Liver (tissue), 9 donors: ENCODE results near the gene SLX4IP. TPM values are rescaled to one million over a fixed set of nuclear protein-coding genes. Genes with fewer than 3 reads are reported as not detected.

ENCODE experiments used
- DNase-seq: peaks from one replicate; pipeline ENCODE4 v3.0.0-alpha.2; 2017; ENCODE audit warnings: low spot score
- H3K27ac ChIP-seq, 2 donors: one replicate each; pipeline ENCODE4 v1.7.0; 2013; ENCODE audit warnings: inconsistent platforms in 2 of 2, low read length in 2 of 2, control low read depth in 1 of 2, low read depth in 1 of 2, mild to moderate bottlenecking in 1 of 2
- H3K27me3 ChIP-seq, 4 donors: one replicate each; pipeline versions ENCODE4 v1.6.1 to v1.7.0; 2013; ENCODE audit warnings: low read length in 3 of 4, inconsistent platforms in 1 of 4, mild to moderate bottlenecking in 1 of 4, moderate library complexity in 1 of 4; ENCODE audit not compliant: control insufficient read depth in 4 of 4, insufficient read depth in 4 of 4
- H3K36me3 ChIP-seq, 4 donors: one replicate each; pipeline versions ENCODE4 v1.6.1 to v1.7.0; 2013; ENCODE audit warnings: low read length in 3 of 4, mild to moderate bottlenecking in 3 of 4, low read depth in 1 of 4, moderate library complexity in 1 of 4; ENCODE audit not compliant: control insufficient read depth in 4 of 4, insufficient read depth in 3 of 4
- H3K4me1 ChIP-seq, 4 donors: one replicate each; pipeline versions ENCODE4 v1.6.1 to v1.7.0; 2013; ENCODE audit warnings: low read length in 3 of 4, mild to moderate bottlenecking in 3 of 4, moderate library complexity in 1 of 4; ENCODE audit not compliant: control insufficient read depth in 4 of 4, insufficient read depth in 4 of 4
- H3K4me3 ChIP-seq, 3 donors: one replicate each; pipeline versions ENCODE4 v1.6.1 to v1.7.0; 2013; ENCODE audit warnings: low read length in 3 of 3, control low read depth in 1 of 3, low read depth in 1 of 3, mild to moderate bottlenecking in 1 of 3
- H3K9ac ChIP-seq, 2 donors: one replicate each; pipeline ENCODE4 v1.7.0; 2013; ENCODE audit warnings: low read length in 2 of 2, mild to moderate bottlenecking in 2 of 2, moderate library complexity in 2 of 2, control low read depth in 1 of 2, low read depth in 1 of 2
- H3K9me3 ChIP-seq, 4 donors: one replicate each; pipeline versions ENCODE4 v1.6.1 to v1.7.0; 2013; ENCODE audit warnings: low read length in 3 of 4; ENCODE audit not compliant: control insufficient read depth in 4 of 4
- EGR1 ChIP-seq, 2 donors: IDR thresholded peaks; 2 replicates each; pipeline ENCODE4 v1.6.1; 2016 to 2018; ENCODE audit warnings: antibody characterized with exemption in 2 of 2, low read depth in 2 of 2
- HNF4A ChIP-seq, 2 donors: conservative IDR thresholded peaks; 2 replicates each; pipeline ENCODE4 v1.6.1; 2016; ENCODE audit warnings: antibody characterized with exemption in 2 of 2, mild to moderate bottlenecking in 2 of 2
- HNF4G ChIP-seq: IDR thresholded peaks from 2 replicates; pipeline ENCODE4 v1.6.1; 2016; ENCODE audit warnings: antibody characterized with exemption
- NR2F2 ChIP-seq: IDR thresholded peaks from 2 replicates; pipeline ENCODE4 v1.6.1; 2016; ENCODE audit warnings: antibody characterized with exemption
- SP1 ChIP-seq: IDR thresholded peaks from 2 replicates; pipeline ENCODE4 v1.6.1; 2018; ENCODE audit warnings: antibody characterized with exemption, mild to moderate bottlenecking
- TAF1 ChIP-seq: conservative IDR thresholded peaks from 2 replicates; pipeline ENCODE4 v1.6.1; 2016; ENCODE audit warnings: antibody characterized with exemption, mild to moderate bottlenecking
- YY1 ChIP-seq: IDR thresholded peaks from 2 replicates; pipeline ENCODE4 v1.6.1; 2016; ENCODE audit warnings: antibody characterized with exemption, mild to moderate bottlenecking
- ZBTB33 ChIP-seq: IDR thresholded peaks from 2 replicates; pipeline ENCODE4 v1.6.1; 2016; ENCODE audit warnings: antibody characterized with exemption
- WGBS: extraction: QIAGEN DNeasy Blood & Tissue Kit; methylation state at CpG from one replicate; pipeline ENCODE4 v1.1.7; 2013; 5-methylcytosine and 5-hydroxymethylcytosine counted together
- polyA plus RNA-seq, 2 donors: library from polyadenylated mRNA; stranded (reverse) in 1 of 2; unstranded in 1 of 2; fragments of 200-250 nt in 1 of 2; fragments of >200 nt in 1 of 2; fragmentation: Nextera tagmentation in 1 of 2; extraction: Ambion mirVana in 1 of 2; gene quantifications; one replicate each; pipeline versions ENCODE4 v1.2.1 to v1.2.3, GENCODE V29; 2013 to 2015
- total RNA-seq, 2 donors: library from RNA; depleted of rRNA; stranded (reverse); fragments of >200 nt; gene quantifications; one replicate each; pipeline ENCODE4 v1.2.3, GENCODE V29; 2014
- TF ChIP-seq, protein P1 (sequence below): IDR thresholded peaks from 2 replicates; pipeline ENCODE4 v1.6.1; 2016; ENCODE audit warnings: antibody characterized with exemption
- TF ChIP-seq, protein P2 (sequence below): IDR thresholded peaks from 2 replicates; pipeline ENCODE4 v1.6.1; 2016; ENCODE audit warnings: antibody characterized with exemption, mild to moderate bottlenecking
- TF ChIP-seq, protein P3 (sequence below): IDR thresholded peaks from 2 replicates; pipeline ENCODE4 v1.6.1; 2016; ENCODE audit warnings: antibody characterized with exemption
- donor health status: healthy.
- donor health status: healthy.
- donor health status: healthy.
- donor health status: healthy.
- donor health status: healthy.

The SLX4IP gene
- total and polyA plus RNA-seq, 4 donors: 1.1 to 3.4 (median 2.7) TPM

- Histone ChIP-seq H3K9me3 (no peaks in the 10 kb centered on the region), H3K27ac (no peak overlapping the region), H3K36me3 (peaks cover 0 to 6% (median 0%) of the 10 kb centered on the region in 4 donors), H3K9ac (no peak overlapping the region), H3K4me1 (no peaks in the 10 kb centered on the region), H3K27me3 (no peaks in the 10 kb centered on the region), H3K4me3 (no peak overlapping the region)
- WGBS: 90% methylated on average over 2 of the region's 2 CpGs
- no peak for TF ChIP-seq YY1
- no peak for TF ChIP-seq NR2F2
- no peak for TF ChIP-seq EGR1 (IDR thresholded peaks at IDR 0.05; ENCODE audit: low read depth in 2 of 2)
- no peak for TF ChIP-seq HNF4G
- TF ChIP-seq, protein P1, sequence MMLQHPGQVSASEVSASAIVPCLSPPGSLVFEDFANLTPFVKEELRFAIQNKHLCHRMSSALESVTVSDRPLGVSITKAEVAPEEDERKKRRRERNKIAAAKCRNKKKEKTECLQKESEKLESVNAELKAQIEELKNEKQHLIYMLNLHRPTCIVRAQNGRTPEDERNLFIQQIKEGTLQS: no peak
- TF ChIP-seq ZBTB33: no peak
- no peak for TF ChIP-seq TAF1
- TF ChIP-seq, protein P2, sequence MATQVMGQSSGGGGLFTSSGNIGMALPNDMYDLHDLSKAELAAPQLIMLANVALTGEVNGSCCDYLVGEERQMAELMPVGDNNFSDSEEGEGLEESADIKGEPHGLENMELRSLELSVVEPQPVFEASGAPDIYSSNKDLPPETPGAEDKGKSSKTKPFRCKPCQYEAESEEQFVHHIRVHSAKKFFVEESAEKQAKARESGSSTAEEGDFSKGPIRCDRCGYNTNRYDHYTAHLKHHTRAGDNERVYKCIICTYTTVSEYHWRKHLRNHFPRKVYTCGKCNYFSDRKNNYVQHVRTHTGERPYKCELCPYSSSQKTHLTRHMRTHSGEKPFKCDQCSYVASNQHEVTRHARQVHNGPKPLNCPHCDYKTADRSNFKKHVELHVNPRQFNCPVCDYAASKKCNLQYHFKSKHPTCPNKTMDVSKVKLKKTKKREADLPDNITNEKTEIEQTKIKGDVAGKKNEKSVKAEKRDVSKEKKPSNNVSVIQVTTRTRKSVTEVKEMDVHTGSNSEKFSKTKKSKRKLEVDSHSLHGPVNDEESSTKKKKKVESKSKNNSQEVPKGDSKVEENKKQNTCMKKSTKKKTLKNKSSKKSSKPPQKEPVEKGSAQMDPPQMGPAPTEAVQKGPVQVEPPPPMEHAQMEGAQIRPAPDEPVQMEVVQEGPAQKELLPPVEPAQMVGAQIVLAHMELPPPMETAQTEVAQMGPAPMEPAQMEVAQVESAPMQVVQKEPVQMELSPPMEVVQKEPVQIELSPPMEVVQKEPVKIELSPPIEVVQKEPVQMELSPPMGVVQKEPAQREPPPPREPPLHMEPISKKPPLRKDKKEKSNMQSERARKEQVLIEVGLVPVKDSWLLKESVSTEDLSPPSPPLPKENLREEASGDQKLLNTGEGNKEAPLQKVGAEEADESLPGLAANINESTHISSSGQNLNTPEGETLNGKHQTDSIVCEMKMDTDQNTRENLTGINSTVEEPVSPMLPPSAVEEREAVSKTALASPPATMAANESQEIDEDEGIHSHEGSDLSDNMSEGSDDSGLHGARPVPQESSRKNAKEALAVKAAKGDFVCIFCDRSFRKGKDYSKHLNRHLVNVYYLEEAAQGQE: no peak
- TF ChIP-seq, protein P3, sequence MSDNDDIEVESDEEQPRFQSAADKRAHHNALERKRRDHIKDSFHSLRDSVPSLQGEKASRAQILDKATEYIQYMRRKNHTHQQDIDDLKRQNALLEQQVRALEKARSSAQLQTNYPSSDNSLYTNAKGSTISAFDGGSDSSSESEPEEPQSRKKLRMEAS: no peak
- no peak for DNase-seq
Measured at GRCh38 chr20:10595266-10595665, 160.2 kb downstream of the SLX4IP start.

DNA sequence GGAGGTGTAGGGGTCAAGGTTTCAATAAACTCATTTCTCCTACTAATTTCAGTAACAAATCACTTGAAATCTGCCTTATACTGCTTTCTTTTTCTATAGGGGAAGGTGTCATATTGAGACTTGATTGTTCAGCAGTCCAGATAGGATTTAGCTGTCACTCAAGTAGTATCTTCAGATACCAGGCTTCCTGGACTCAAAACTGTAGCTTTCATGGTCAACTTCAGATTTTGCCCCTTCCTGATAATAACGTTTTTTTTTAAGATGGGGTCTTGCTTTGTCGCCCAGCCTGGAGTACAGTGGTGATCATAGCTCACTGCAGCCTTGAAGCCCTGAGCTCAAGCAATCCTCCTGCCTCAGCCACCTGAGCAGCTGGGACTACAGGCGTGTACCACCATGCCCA lies 160.9 kb downstream of the SLX4IP start:
- WGBS: 83% methylated on average over 3 of the region's 3 CpGs
- DNase-seq: no peak
- Histone ChIP-seq H3K27me3 (no peaks in the 10 kb centered on the region), H3K36me3 (peaks cover 0 to 6% (median 0%) of the 10 kb centered on the region in 4 donors), H3K9ac (no peak overlapping the region), H3K4me3 (no peak overlapping the region), H3K27ac (no peak overlapping the region), H3K4me1 (no peaks in the 10 kb centered on the region), H3K9me3 (no peaks in the 10 kb centered on the region)
- TF ChIP-seq NR2F2 (no peak), YY1 (no peak), HNF4A (conservative IDR thresholded peaks at IDR 0.05) (no peak), ZBTB33 (no peak), HNF4G (no peak), SP1 (no peak)
